ENCODE measurements around the gene NMU.

GRCh38 chr4:55625835-55626234 lies 10.3 kb downstream of the NMU start:
- TF ChIP-seq CTCF (IDR thresholded peaks at IDR 0.05) = no peak
- TF ChIP-seq BHLHE40 (IDR thresholded peaks at IDR 0.05; ENCODE audit: low read depth, low read length) = no peak
- TF ChIP-seq, protein P1, sequence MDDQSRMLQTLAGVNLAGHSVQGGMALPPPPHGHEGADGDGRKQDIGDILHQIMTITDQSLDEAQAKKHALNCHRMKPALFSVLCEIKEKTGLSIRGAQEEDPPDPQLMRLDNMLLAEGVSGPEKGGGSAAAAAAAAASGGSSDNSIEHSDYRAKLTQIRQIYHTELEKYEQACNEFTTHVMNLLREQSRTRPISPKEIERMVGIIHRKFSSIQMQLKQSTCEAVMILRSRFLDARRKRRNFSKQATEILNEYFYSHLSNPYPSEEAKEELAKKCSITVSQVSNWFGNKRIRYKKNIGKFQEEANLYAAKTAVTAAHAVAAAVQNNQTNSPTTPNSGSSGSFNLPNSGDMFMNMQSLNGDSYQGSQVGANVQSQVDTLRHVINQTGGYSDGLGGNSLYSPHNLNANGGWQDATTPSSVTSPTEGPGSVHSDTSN (IDR thresholded peaks at IDR 0.05) = no peak
- TF ChIP-seq HMGXB4 (CRISPR knock-in tag; IDR thresholded peaks at IDR 0.05; ENCODE audit: borderline replicate concordance) = no peak
- TF ChIP-seq RAD21 (conservative IDR thresholded peaks at IDR 0.05 in 1 of 2, IDR thresholded peaks at IDR 0.05 in 1 of 2) = no peak
- no peak for TF ChIP-seq SMC3 (IDR thresholded peaks at IDR 0.05)
- TF ChIP-seq EP300 (IDR thresholded peaks at IDR 0.05) = no peak
- no peak for TF ChIP-seq RFX5 (IDR thresholded peaks at IDR 0.05)
- no peak for TF ChIP-seq NR3C1 (IDR thresholded peaks at IDR 0.05)
- TF ChIP-seq CEBPB (IDR thresholded peaks at IDR 0.05) = no peak
- no peak for TF ChIP-seq POLR2A (IDR thresholded peaks at IDR 0.05; ENCODE audit: low read length)

All from A549 (cell line).